AG09309 (cell line): ENCODE data around the gene MVD.

Experiments used
- DNase-seq: peaks from one replicate; pipeline ENCODE4 v3.0.0-alpha.2; 2010; ENCODE audit warnings: low read depth
- H3K4me3 ChIP-seq: 2 replicates; pipeline ENCODE4 v1.5.1; 2011; ENCODE audit warnings: mild to moderate bottlenecking, low read depth, low read length, moderate library complexity; ENCODE audit not compliant: control insufficient read depth
- TF ChIP-seq, protein P1 (sequence below): IDR thresholded peaks from 2 replicates; pipeline ENCODE4 v1.5.1; 2011; ENCODE audit warnings: mild to moderate bottlenecking, low read depth, low read length, inconsistent platforms; ENCODE audit not compliant: insufficient read depth, control insufficient read depth; ENCODE audit errors: missing control alignments

MVD gene

GRCh38 chr16:88681084-88681680 lies 18.3 kb upstream of the MVD start:
- TF ChIP-seq, protein P1, sequence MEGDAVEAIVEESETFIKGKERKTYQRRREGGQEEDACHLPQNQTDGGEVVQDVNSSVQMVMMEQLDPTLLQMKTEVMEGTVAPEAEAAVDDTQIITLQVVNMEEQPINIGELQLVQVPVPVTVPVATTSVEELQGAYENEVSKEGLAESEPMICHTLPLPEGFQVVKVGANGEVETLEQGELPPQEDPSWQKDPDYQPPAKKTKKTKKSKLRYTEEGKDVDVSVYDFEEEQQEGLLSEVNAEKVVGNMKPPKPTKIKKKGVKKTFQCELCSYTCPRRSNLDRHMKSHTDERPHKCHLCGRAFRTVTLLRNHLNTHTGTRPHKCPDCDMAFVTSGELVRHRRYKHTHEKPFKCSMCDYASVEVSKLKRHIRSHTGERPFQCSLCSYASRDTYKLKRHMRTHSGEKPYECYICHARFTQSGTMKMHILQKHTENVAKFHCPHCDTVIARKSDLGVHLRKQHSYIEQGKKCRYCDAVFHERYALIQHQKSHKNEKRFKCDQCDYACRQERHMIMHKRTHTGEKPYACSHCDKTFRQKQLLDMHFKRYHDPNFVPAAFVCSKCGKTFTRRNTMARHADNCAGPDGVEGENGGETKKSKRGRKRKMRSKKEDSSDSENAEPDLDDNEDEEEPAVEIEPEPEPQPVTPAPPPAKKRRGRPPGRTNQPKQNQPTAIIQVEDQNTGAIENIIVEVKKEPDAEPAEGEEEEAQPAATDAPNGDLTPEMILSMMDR, result peak; percentile 9
- no peak overlapping the region for H3K4me3 ChIP-seq
- DNase-seq, result no peak

GRCh38 chr16:88680554-88681083 lies 17.7 kb upstream of the MVD start:
- DNase-seq, result no peak
- TF ChIP-seq, protein P1, result no peak
- no peak overlapping the region for H3K4me3 ChIP-seq

DNA sequence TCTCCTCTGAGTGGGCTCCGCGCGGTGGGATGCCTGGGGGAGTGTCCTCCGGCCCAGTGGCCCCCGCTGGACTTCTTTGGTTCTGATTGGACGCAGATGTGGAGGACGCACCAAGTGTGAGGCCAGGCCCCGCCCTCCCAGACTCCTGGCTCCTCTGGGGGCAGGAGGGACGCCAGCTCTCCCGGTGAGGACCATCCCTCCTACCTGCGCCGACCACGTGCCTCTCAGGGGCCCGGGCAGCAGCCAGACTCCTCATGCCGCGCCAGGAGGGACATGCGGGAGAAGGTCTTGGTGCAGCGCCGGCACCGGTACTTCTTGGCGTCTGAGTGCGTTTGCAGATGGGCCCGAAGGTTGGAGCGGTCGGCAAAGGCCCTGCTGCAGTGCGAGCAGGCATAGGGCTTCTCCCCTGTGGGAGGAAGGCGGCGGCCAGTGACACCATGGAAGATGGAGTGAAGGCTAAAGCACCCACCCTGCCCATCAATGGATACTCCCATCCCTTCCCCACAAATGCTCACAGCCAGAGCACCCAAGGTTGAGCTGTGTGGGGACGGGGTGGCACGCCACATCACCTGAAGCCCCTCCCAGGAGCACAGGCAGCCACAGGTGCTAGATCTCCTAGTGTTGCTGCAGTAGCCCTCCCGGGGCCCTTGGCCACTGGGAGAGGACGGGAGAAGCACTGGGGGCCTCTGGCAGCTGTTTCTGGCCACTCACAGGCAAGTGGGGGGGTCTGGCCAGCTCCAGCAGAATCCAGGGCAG lies 15.5 kb upstream of the MVD start:
- DNase-seq, result no peak
- H3K4me3 ChIP-seq, result no peak overlapping the region
- TF ChIP-seq, protein P1, result no peak

- no peak for DNase-seq
- TF ChIP-seq, protein P1, result no peak
- no peak overlapping the region for H3K4me3 ChIP-seq
Observed at GRCh38 chr16:88677721-88678120, 14.8 kb upstream of the MVD start.

DNA sequence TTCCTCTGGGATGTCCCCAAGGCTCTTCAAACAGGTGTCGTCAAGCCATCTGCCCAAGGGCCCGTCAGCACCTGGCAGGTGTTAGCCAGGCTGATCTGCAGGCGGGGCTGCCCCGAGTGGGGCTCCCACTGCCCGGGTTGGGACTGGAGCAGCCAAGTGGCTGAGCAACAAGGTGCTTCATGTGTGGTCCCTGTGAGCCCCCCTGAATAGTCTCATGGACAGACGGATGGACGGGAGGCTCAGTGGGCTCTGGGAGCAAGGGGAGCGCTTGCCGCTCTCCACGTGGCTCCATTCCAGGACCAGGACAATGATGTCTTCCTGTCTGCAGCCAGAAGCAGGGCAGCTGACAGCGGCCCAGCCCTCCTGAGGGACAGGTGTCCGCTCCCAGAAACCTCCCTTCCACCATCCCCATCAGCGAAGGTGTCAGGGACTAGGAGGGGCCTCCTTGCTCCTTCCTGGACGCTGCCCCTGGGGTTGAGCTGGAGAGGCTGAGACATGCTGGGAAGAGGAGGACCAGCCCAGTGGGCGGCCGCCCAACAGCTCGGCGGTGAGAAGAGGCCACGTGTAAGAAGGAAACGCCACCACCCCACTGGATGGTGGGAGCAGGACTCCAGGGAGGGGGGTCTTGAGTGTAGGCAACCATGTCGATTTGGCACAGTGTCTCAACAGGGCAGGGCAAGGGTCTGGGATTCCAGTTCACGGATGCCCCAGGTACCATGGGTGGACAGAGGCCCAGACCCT lies 13.8 kb upstream of the MVD start:
- TF ChIP-seq, protein P1, result no peak
- DNase-seq, result no peak

GRCh38 chr16:88673716-88674379 lies 11.0 kb upstream of the MVD start:
- TF ChIP-seq, protein P1, result no peak
- no peak for DNase-seq
- H3K4me3 ChIP-seq, result no peak overlapping the region

More for the DNA sequence above, 13.8 kb upstream of the MVD start:
- no peak overlapping the region for H3K4me3 ChIP-seq
